Fibroblast of skin of right biceps (primary cell): ENCODE results near the gene FAM187B.
"Not testable (repeated sequence)": the region's sequence is repeated elsewhere in the genome, so short reads cannot be mapped to it uniquely, and the experiment has no call there.

Experiments
- DNase-seq: peaks from one replicate; pipeline ENCODE4 v3.0.0-alpha.2; 2013

FAM187B gene

GRCh38 chr19:35211545-35212230, 16.9 kb downstream of the FAM187B start:
- no peak for DNase-seq

- no peak for DNase-seq
Measured at GRCh38 chr19:35209646-35210045, 18.9 kb downstream of the FAM187B start.

- DNase-seq, result no peak
Measured at GRCh38 chr19:35208121-35208520, 20.4 kb downstream of the FAM187B start.

- no peak for DNase-seq
Measured at GRCh38 chr19:35207391-35207871, 21.1 kb downstream of the FAM187B start.

GRCh38 chr19:35206855-35207254, 21.7 kb downstream of the FAM187B start:
- no peak for DNase-seq

- DNase-seq, result no peak
Measured at GRCh38 chr19:35206379-35206778, 22.2 kb downstream of the FAM187B start.

- DNase-seq, result no peak
Measured at GRCh38 chr19:35205733-35206323, 22.7 kb downstream of the FAM187B start.

- DNase-seq, result no peak
Measured at GRCh38 chr19:35204799-35205732, 23.5 kb downstream of the FAM187B start.

GRCh38 chr19:35202722-35203688, 25.5 kb downstream of the FAM187B start:
- DNase-seq, result no peak

GRCh38 chr19:35199481-35199880, 29.1 kb downstream of the FAM187B start:
- no peak for DNase-seq

- DNase-seq, result not testable (repeated sequence)
Measured at GRCh38 chr19:35196861-35197260, 31.7 kb downstream of the FAM187B start.

- no peak for DNase-seq
Measured at GRCh38 chr19:35195830-35196229, 32.7 kb downstream of the FAM187B start.

- no peak for DNase-seq
Measured at GRCh38 chr19:35194012-35194984, 34.2 kb downstream of the FAM187B start.

GRCh38 chr19:35184884-35185283, 43.7 kb downstream of the FAM187B start:
- DNase-seq, result no peak

- no peak for DNase-seq
Measured at GRCh38 chr19:35184267-35184666, 44.3 kb downstream of the FAM187B start.

- DNase-seq, result no peak
Measured at GRCh38 chr19:35181387-35181786, 47.2 kb downstream of the FAM187B start.

- no peak for DNase-seq
Measured at GRCh38 chr19:35179830-35180229, 48.7 kb downstream of the FAM187B start.

- no peak for DNase-seq
Measured at GRCh38 chr19:35178701-35179100, 49.8 kb downstream of the FAM187B start.

- DNase-seq, result no peak
Measured at GRCh38 chr19:35177377-35178274, 50.9 kb downstream of the FAM187B start.

GRCh38 chr19:35176181-35176570, 52.4 kb downstream of the FAM187B start:
- DNase-seq, result no peak
